Middle frontal gyrus (tissue), 1 donor: ENCODE results near the gene NINL.

Source experiments
- DNase-seq: peaks from one replicate; pipeline ENCODE4 v3.0.0-alpha.2; 2015; ENCODE audit warnings: low spot score; ENCODE audit errors: extremely low spot score

Gene NINL

GRCh38 chr20:25533920-25534700, 51.2 kb downstream of the NINL start:
- DNase-seq = no peak

DNA sequence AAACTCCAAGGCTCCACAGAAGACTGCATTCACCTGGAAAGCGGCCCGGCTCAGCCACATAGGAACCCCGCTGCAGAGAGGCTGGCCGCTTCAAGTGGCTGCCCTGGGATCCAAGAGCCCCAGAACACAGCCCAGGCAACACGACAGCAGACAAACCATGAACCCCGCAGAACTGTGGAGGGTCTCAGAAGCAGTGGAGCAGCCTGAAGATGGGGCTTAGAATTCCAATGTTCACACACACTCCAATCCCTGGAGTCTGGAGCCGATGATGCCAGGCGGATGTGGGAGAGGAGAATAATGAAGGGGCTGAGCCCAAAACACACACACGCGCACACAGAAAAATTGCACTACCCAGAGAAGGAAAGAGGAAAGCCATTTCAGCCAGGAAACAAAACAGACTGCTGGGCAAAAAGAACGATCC, 52.4 kb downstream of the NINL start:
- DNase-seq = no peak

- DNase-seq = no peak
These were observed 53.1 kb downstream of the NINL start for GRCh38 chr20:25532015-25532751.

GRCh38 chr20:25529295-25529951, 55.9 kb downstream of the NINL start:
- DNase-seq = no peak

DNA sequence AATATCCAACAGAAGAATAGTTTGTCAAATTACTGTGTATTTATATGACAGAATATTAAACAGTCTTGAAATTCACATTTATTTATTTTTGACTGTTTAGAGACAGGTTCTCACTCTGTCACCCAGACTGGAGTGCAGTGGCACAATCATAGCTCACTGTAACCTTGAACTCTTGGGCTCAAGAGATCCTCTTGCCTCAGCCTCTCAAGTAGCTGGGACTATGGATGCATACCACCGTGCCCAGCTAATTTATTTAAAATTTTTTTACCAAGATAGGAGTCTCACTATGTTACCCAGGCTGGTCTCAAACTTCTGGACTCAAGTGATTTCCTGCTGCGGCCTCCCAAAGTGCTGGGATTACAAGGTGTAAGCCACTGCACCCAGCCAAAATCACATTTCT, 57.4 kb downstream of the NINL start:
- no peak for DNase-seq

GRCh38 chr20:25526446-25526845, 58.9 kb downstream of the NINL start:
- no peak for DNase-seq

DNA sequence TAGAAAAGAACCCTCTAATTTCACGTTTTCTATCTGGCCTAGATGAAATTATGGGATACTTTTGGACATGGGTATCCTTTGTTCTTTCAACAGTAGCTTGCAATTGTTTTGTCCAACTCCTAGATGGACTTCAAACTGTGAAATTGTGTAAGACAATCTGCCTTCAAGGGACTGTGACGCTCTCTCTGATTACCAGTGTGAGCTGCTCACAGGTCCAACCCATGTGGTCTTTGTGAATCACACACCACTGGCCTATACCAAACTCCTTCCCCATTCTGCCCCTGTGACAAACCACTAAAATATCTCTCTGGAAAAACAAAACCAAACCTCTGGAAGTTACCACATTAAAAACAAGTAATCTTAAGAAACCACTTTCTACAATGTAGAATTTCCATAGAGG, 59.5 kb downstream of the NINL start:
- no peak for DNase-seq

DNA sequence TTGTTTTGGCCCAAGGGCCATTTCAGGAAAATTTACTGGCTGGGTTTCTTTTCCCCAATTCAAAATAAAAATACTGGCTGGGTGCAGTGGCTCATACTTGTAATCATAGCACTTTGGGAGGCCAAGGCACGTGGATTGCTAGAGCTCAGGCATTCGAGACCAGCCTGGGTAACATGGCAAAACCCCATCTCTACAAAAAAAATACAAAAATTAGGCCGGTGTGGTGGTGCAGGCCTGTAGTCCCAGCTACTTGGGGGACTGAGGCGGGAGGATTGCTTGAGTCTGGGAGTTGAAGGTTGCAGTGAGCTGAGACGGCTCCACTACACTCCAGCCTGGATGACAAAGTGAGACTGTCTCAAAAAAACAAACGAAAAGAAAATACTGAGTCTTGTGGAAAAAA, 60.0 kb downstream of the NINL start:
- no peak for DNase-seq

GRCh38 chr20:25521382-25521781, 63.9 kb downstream of the NINL start:
- no peak for DNase-seq

DNA sequence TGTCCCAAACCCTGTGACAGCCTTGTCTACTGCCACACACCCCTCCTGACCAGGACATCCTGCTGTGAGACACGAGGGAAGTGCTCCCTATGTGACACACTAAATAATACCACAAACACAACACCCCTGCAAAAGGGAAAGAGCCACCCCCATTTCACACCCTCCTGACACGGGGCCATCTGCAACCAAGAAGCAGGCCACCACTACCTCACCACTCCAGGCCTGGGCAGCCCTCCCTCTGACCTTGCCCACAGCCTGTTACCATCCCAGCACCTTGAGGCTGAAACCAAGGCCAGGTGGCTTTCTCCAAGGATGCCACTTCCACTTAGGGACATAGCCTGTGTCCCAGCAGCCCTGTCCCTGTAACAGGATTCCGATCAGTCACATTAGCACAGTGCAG, 68.2 kb downstream of the NINL start:
- no peak for DNase-seq

DNA sequence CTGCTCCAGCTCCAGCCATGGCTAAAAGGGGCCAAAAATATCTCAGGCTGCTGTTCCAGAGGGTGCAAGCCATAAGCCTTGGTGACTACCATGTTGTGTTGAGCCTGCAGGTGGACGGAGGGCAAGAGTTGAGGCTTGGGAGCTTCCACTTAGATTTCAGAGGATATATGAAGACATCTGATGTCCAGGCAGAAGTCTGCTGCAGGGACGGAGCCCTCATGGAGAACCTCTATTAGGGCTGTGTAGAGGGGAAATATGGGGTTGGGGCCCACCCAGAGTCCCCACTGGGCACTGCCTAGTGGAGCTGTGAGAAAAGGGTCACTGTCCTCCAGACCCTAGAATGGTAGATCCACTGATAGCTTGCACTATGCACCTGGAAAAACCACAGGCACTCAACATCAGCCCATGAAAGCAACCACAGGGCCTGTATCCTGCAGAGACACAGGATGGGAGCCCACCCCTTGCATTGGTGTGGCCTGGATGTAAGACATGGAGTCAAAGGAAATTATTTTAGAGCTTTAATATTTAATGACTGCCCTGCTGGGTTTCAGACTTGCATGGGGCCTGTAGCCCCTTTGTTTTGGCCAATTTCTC, 70.5 kb downstream of the NINL start:
- no peak for DNase-seq

DNA sequence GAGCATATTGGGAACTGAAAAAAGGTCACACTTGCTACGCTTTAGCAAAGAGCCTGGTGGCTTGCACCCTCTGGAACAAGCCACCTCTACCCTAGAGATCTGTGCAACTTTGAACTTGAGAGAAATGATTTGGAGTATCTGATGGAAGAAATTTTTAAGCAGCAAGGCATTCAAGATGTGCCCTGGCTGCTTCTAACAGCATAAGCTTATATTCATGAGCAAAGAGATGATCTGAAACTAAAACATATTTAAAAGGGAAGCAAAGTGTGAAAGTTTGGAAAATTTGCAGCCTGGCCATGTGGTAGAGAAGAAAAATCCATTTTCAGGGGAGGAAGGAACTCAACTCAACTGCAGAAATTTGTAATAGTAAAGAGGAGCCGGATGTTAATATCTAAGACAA, 71.1 kb downstream of the NINL start:
- DNase-seq = no peak

GRCh38 chr20:25512709-25513108, 72.6 kb downstream of the NINL start:
- DNase-seq = no peak

DNA sequence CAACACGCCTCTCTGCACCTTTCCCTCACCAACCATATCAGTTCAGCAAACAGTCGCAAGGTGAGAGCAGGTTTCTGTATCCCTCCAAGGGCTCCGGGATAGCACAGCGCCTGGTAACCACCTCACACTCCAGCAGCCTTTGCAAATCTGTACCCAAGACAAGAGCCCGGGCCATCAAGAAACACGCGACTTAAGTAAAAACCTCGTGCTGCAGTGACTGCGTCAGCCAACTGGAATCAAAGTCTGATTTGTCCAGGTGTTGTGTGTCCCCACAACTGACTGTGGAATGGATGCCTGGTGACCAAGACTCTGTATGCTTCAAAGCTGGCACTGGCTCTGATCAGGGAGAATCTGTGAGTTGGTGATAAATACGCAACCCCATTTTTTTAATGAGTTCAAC, 74.1 kb downstream of the NINL start:
- DNase-seq = no peak

DNA sequence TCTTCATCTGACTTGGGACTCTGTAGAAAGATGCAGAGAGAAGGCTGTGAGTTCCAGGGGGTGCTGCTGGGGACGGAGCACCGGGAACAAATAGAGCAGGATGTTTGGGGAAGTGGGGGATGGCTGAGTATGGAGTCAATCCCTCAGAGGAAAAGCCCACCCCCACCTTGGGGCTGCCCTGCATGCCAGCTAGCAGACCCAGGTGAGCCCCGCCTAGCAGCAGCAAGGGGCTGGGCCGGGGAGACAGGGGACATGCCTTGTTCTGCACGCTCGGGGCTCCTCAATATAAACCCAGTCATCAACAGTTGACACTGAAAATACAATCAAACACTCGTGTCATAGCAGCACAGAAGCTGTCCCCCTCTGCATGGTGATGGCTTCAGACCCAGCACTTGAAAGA, 74.6 kb downstream of the NINL start:
- DNase-seq = no peak

GRCh38 chr20:25510202-25510601, 75.1 kb downstream of the NINL start:
- no peak for DNase-seq

GRCh38 chr20:25509084-25509483, 76.2 kb downstream of the NINL start:
- DNase-seq = no peak

DNA sequence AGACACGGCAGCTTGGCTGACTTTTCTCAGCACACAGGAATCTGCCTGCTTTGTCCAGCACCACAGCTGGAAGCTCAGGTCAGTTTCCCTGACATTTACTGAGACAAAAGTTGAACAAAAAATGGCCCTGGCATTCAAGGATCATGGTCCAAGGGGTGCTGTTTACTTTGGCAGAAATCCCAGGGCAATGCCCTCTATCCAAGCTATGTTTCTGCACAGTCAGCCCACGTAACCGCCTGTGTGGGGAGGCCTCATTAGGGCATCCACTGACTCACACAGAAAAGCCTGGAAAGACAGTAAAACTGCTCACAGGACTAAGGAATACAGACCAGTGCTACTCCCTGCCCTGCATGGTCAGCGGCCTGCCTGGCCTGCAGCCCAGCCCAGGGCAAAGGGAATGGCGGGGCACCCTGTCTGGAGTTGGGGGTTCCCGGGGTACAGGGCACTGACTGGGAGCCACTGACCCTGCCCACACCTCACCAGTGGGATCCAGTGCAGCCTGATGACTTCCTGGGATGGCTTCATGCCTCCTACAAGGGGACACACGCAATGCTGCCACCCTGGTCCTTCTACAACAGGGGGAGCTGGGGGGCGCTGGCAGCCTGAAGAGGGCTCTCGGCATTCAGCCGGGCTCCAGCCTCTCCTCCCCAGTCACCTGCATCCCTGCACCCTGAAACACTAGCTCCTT, 77.1 kb downstream of the NINL start:
- no peak for DNase-seq

- no peak for DNase-seq
These were observed 77.8 kb downstream of the NINL start for GRCh38 chr20:25507385-25508082.

DNA sequence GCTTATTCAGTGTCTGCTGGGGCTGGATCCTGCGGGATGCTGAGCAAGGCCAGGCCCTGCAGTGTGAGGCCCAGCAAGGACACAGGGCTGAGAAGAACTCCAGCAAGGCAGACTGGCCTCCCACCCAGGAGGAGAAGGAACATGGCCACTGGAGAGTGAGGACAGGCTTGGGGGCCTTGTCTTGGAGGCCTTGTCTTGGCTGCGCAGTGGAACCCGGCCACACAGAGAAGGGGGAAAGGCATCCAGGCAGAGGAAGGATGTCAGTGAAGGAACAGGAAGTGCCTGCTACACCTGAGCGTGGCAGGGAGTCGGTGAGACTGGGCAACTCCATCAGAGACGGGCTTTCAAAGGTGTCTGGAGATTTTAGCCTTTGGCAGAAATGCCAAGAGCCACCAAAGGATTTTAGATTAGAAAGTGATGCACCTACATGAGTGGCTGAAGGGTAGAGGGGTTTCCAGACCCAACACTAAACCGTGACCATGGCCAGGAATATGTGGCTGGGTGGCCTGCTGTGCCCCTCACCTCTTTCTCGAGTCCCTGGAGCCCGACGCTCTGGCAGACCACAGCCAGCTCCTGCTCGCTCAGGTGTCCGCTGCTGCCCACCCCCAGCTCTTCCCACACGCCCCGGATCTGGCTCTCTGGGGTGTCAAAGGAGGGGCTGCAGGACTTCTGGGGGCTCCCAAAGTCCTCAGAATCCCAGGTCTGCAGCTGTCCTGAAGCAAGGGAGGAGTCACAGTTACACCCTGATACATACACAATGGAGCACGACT, 80.8 kb downstream of the NINL start:
- DNase-seq = no peak
